HG02981 (cell line): ENCODE data around the gene CYP1B1.
"Not testable (repeated sequence)": the region's sequence is repeated elsewhere in the genome, so short reads cannot be mapped to it uniquely, and the experiment has no call there.

ENCODE experiments used
- ATAC-seq: cut with Tn5 transposase; IDR thresholded peaks from one replicate; pipeline ENCODE4 v1.9.1; 2021; ENCODE audit warnings: mild to moderate bottlenecking, moderate library complexity; ENCODE audit not compliant: unreplicated experiment

CYP1B1 gene

GRCh38 chr2:38099099-38100028 lies 23.4 kb upstream of the CYP1B1 start:
- ATAC-seq = no peak

- no peak for ATAC-seq
Measured at GRCh38 chr2:38098421-38099098, 22.6 kb upstream of the CYP1B1 start.

- no peak for ATAC-seq
Measured at GRCh38 chr2:38097988-38098385, 22.0 kb upstream of the CYP1B1 start.

GRCh38 chr2:38097258-38097987 lies 21.5 kb upstream of the CYP1B1 start:
- no peak for ATAC-seq

- no peak for ATAC-seq
Measured at GRCh38 chr2:38095996-38096861, 20.3 kb upstream of the CYP1B1 start.

- no peak for ATAC-seq
Measured at GRCh38 chr2:38095079-38095995, 19.4 kb upstream of the CYP1B1 start.

- ATAC-seq = no peak
Measured at GRCh38 chr2:38093527-38094165, 17.7 kb upstream of the CYP1B1 start.

- no peak for ATAC-seq
Measured at GRCh38 chr2:38092196-38092902, 16.4 kb upstream of the CYP1B1 start.

GRCh38 chr2:38091760-38092159 lies 15.8 kb upstream of the CYP1B1 start:
- ATAC-seq = no peak

GRCh38 chr2:38090928-38091327 lies 15.0 kb upstream of the CYP1B1 start:
- ATAC-seq = no peak

- ATAC-seq = not testable (repeated sequence)
Measured at GRCh38 chr2:38090212-38090611, 14.3 kb upstream of the CYP1B1 start.

- not testable (repeated sequence) for ATAC-seq
Measured at GRCh38 chr2:38085998-38086698, 10.2 kb upstream of the CYP1B1 start.

- not testable (repeated sequence) for ATAC-seq
Measured at GRCh38 chr2:38084556-38084955, 8.6 kb upstream of the CYP1B1 start.

- ATAC-seq = not testable (repeated sequence)
Measured at GRCh38 chr2:38082727-38083126, 6.8 kb upstream of the CYP1B1 start.

GRCh38 chr2:38080346-38080745 lies 4.4 kb upstream of the CYP1B1 start:
- no peak for ATAC-seq

GRCh38 chr2:38079116-38080052 lies 3.4 kb upstream of the CYP1B1 start:
- no peak for ATAC-seq

GRCh38 chr2:38077431-38077769 lies 1.4 kb upstream of the CYP1B1 start:
- no peak for ATAC-seq
